Tibial nerve (tissue), 4 donors: ENCODE results near the gene NLN. TPM values are rescaled to one million over a fixed set of nuclear protein-coding genes. Genes with fewer than 3 reads are reported as not detected.

Experiments
- DNase-seq, 2 donors: peaks; one replicate each; pipeline ENCODE4 v3.0.0-alpha.2; 2019; ENCODE audit warnings: low spot score in 2 of 2
- H3K27ac ChIP-seq, 4 donors: fragments of 200-600 bp; sonication (generic) in 3 of 4; one replicate each; pipeline ENCODE4 v1.5.1; 2017 to 2019; ENCODE audit warnings: mild to moderate bottlenecking in 1 of 4
- H3K27me3 ChIP-seq, 2 donors: fragments of 200-600 bp; sonication (generic) in 1 of 2; one replicate each; pipeline versions ENCODE4 v1.5.1 to v1.6.0; 2017 to 2019
- H3K36me3 ChIP-seq, 3 donors: fragments of 200-600 bp; sonication (generic); one replicate each; pipeline ENCODE4 v1.5.1; 2018 to 2019
- H3K4me1 ChIP-seq, 4 donors: fragments of 200-600 bp; sonication (generic) in 3 of 4; one replicate each; pipeline ENCODE4 v1.5.1; 2017 to 2019
- H3K4me3 ChIP-seq, 4 donors: fragments of 200-600 bp; sonication (generic) in 3 of 4; one replicate each; pipeline ENCODE4 v1.5.1; 2017 to 2019; ENCODE audit warnings: mild to moderate bottlenecking in 1 of 4, moderate library complexity in 1 of 4
- H3K9me3 ChIP-seq, 4 donors: fragments of 200-600 bp; sonication (generic) in 3 of 4; one replicate each; pipeline ENCODE4 v1.5.1; 2017 to 2019
- EP300 ChIP-seq, 2 donors: sonication (generic); formaldehyde crosslinking; IDR thresholded peaks; one replicate each; pipeline ENCODE4 v1.6.1; 2017; ENCODE audit warnings: antibody characterized with exemption in 2 of 2, mild to moderate bottlenecking in 1 of 2
- POLR2A ChIP-seq, 2 donors: fragments of 450-650 bp; IDR thresholded peaks; one replicate each; pipeline ENCODE4 v1.6.1; 2017; ENCODE audit warnings: antibody characterized with exemption in 2 of 2, mild to moderate bottlenecking in 2 of 2, moderate library complexity in 2 of 2
- WGBS, 2 donors: methylation state at CpG; one replicate each; pipeline ENCODE4 v1.1.5; 2018; 5-methylcytosine and 5-hydroxymethylcytosine counted together
- total RNA-seq, 4 donors: library from RNA; depleted of rRNA; stranded (reverse); fragments of >200 nt; gene quantifications; one replicate each; pipeline ENCODE4 v1.1.0, GENCODE V29; 2016
- TF ChIP-seq, protein P1 (sequence below), 5 experiments: fragments of 200-600 bp in 3 of 5; fragments of 450-650 bp in 2 of 5; sonication (generic) in 3 of 5; IDR thresholded peaks; one replicate each; pipeline ENCODE4 v1.5.1; 2016 to 2019; ENCODE audit warnings: antibody characterized with exemption in 5 of 5, mild to moderate bottlenecking in 3 of 5, moderate library complexity in 2 of 5

The NLN gene
- total RNA-seq, 4 donors from 2014 or later: 10.9 to 28.6 (median 19.2) TPM

DNA sequence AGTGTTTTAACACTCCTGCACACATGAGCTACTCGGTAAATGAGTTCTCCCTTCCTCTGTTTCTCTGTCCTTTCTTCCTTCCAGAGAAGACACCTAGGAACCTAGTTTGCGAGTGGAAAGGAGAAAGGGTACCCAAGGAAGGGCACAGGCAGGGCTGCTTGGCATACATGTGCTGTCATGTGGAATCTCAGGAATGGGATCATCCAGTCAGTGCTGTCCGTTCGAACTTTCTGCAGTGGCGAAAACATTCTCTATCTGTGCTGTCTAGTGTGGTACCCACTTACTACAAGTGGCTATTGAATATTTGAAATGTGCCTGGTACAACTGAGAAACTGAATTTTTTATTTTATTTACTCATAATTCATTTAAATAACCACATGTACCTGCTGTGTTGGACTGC, 28.0 kb downstream of the NLN start:
- Histone ChIP-seq H3K36me3 (no peaks in the 10 kb centered on the region), H3K27ac (no peak overlapping the region), H3K27me3 (no peaks in the 10 kb centered on the region), H3K4me1 (no peaks in the 10 kb centered on the region), H3K9me3 (no peaks in the 10 kb centered on the region), H3K4me3 (no peak overlapping the region)
- TF ChIP-seq EP300 (IDR thresholded peaks at IDR 0.05): no peak
- TF ChIP-seq, protein P1, sequence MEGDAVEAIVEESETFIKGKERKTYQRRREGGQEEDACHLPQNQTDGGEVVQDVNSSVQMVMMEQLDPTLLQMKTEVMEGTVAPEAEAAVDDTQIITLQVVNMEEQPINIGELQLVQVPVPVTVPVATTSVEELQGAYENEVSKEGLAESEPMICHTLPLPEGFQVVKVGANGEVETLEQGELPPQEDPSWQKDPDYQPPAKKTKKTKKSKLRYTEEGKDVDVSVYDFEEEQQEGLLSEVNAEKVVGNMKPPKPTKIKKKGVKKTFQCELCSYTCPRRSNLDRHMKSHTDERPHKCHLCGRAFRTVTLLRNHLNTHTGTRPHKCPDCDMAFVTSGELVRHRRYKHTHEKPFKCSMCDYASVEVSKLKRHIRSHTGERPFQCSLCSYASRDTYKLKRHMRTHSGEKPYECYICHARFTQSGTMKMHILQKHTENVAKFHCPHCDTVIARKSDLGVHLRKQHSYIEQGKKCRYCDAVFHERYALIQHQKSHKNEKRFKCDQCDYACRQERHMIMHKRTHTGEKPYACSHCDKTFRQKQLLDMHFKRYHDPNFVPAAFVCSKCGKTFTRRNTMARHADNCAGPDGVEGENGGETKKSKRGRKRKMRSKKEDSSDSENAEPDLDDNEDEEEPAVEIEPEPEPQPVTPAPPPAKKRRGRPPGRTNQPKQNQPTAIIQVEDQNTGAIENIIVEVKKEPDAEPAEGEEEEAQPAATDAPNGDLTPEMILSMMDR (IDR thresholded peaks at IDR 0.05): no peak
- no peak for TF ChIP-seq POLR2A (IDR thresholded peaks at IDR 0.05)
- 81 to 94% methylated on average over 5 of the region's 5 CpGs for WGBS, 2 donors
- no peak for DNase-seq

DNA sequence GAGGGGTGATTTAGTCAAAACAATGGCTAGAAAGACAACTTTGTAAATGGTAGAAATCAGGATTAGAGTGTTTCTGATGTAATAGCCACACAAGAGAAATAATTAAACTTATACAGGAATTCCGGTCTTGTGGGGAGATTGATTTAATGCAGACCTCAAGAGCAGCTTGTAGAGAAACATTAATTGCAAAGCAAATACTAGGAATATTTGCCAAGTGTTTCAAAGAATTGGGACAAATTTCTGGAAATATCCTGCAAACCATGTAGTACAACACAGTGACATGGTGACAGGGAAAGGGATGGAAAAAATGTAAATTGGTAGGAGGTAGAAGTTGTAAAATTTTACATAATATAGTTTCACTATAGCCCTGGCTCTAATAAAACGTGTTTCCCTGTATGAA, 28.9 kb downstream of the NLN start:
- Histone ChIP-seq H3K27me3 (no peaks in the 10 kb centered on the region), H3K27ac (no peak overlapping the region), H3K4me1 (no peaks in the 10 kb centered on the region), H3K9me3 (no peaks in the 10 kb centered on the region), H3K4me3 (no peak overlapping the region), H3K36me3 (no peaks in the 10 kb centered on the region)
- no peak for DNase-seq
- 79 to 80% methylated on average over 2 of the region's 2 CpGs for WGBS, 2 donors
- no peak for TF ChIP-seq POLR2A (IDR thresholded peaks at IDR 0.05)
- TF ChIP-seq, protein P1 (IDR thresholded peaks at IDR 0.05): no peak
- TF ChIP-seq EP300 (IDR thresholded peaks at IDR 0.05): no peak

DNA sequence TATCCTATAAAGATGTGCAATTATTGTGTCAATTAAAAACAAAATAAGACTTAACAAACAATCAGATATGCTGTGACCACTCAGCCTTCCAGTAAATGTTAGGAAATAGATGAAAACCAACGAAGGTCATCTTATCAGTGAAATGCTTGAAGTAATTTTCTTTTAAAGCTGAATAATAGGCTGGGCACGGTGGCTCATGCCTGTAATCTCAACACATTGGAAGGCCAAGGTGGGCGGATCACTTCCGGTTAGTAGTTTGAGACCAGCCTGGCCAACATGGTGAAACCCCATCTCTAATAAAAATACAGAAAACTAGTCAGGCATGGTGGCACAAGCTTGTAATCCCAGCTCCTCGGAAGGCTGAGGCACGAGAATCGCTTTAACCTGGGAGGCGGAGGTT, 31.2 kb downstream of the NLN start:
- no peaks in the 10 kb centered on the region for H3K36me3 ChIP-seq
- no peak for DNase-seq
- no peak for TF ChIP-seq EP300 (IDR thresholded peaks at IDR 0.05)
- TF ChIP-seq, protein P1 (IDR thresholded peaks at IDR 0.05): no peak
- TF ChIP-seq POLR2A (IDR thresholded peaks at IDR 0.05): no peak
- no peaks in the 10 kb centered on the region for H3K4me1 ChIP-seq
- no peaks in the 10 kb centered on the region for H3K9me3 ChIP-seq
- no peaks in the 10 kb centered on the region for H3K27me3 ChIP-seq
- no peak overlapping the region for H3K27ac ChIP-seq
- WGBS, 2 donors: 89 to 91% methylated on average over 8 of the region's 8 CpGs
- no peak overlapping the region for H3K4me3 ChIP-seq

DNA sequence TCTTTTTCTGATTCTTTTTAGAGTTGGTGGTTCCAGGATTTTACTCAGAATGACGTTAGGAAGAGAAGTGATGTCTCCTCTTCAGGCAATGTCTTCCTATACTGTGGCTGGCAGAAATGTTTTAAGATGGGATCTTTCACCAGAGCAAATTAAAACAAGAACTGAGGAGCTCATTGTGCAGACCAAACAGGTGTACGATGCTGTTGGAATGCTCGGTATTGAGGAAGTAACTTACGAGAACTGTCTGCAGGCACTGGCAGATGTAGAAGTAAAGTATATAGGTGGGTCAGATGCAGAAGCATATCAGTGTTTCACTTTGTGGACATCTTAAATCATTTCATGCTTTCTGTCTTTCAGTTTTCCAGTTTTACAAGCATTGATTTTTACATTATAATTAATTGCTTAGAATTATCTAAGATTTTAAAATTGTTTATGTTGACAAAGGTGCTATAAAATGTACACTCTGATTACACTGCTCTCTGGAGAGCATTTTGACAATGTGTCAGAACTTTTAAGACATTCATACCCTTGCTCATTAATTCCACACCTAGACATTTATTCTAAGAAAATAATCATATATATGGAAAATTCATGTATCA, 36.6 kb downstream of the NLN start:
- TF ChIP-seq, protein P1 (IDR thresholded peaks at IDR 0.05): no peak
- TF ChIP-seq EP300 (IDR thresholded peaks at IDR 0.05) (no peak), POLR2A (IDR thresholded peaks at IDR 0.05) (no peak)
- Histone ChIP-seq H3K9me3 (no peaks in the 10 kb centered on the region), H3K4me1 (no peaks in the 10 kb centered on the region), H3K4me3 (no peak overlapping the region), H3K27ac (no peak overlapping the region), H3K27me3 (no peaks in the 10 kb centered on the region), H3K36me3 (peaks cover 0 to 23% (median 0%) of the 10 kb centered on the region in 3 donors)
- no peak for DNase-seq
- WGBS, 2 donors: 82 to 89% methylated on average over 4 of the region's 4 CpGs

DNA sequence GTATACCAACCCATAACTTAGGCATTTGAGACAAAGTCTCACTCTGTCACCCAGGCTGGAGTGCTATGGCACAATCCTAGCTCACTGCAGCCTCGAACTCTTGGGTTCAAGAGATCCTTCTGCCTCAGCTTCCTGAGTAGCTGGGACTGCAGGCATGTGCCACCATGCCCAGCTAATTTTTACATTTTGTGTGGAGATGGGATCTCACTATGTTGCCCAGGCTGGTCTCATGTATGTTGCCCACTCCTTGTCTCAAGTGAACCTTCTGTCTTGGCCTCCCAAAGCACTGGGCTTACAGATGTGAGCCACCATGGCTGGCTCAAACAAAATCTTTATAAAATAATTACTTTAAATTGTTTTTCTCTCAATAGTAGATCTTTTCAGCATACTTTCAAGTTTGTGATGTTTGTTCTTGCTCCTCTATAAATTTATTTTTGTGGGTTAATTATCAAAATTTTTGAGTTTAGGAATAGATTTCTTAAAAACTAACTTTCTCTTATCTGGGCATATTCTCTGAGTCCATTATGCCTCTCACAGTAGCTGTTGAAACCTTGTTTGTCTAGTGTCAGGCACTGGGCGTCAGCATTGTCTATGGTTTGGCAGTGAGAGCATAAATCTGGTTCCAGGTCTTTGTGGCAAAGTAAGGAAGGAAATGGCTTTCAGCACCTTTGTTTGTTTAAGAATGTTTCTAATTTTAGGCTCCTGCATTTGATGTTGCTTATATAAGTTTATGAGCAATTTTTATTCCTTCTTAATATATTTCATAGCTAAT, 38.7 kb downstream of the NLN start:
- H3K9me3 ChIP-seq: no peaks in the 10 kb centered on the region
- TF ChIP-seq, protein P1 (IDR thresholded peaks at IDR 0.05): peak in 1 of 5 experiments; percentile 6
- TF ChIP-seq POLR2A (IDR thresholded peaks at IDR 0.05) (no peak), EP300 (IDR thresholded peaks at IDR 0.05) (peak in 1 of 2 donors; percentile 26)
- H3K4me3 ChIP-seq: no peak overlapping the region
- H3K4me1 ChIP-seq: no peaks in the 10 kb centered on the region
- H3K27me3 ChIP-seq: no peaks in the 10 kb centered on the region
- peaks cover 0 to 23% (median 0%) of the 10 kb centered on the region in 3 donors for H3K36me3 ChIP-seq
- peak in 1 of 2 donors; percentile 26 for DNase-seq
- no peak overlapping the region for H3K27ac ChIP-seq
- 69 to 77% methylated on average over 2 of the region's 2 CpGs for WGBS, 2 donors
